ENCODE measurements around the gene CNTN4.

- TF ChIP-seq HDGF (IDR thresholded peaks at IDR 0.05; ENCODE audit: borderline replicate concordance) (no peak), SUZ12 (IDR thresholded peaks at IDR 0.05) (no peak), CTBP1 (IDR thresholded peaks at IDR 0.05; ENCODE audit: borderline replicate concordance) (no peak), NFRKB (IDR thresholded peaks at IDR 0.05) (no peak), SP1 (IDR thresholded peaks at IDR 0.05) (no peak), FOXK2 (IDR thresholded peaks at IDR 0.05) (no peak), FOXM1 (IDR thresholded peaks at IDR 0.05; ENCODE audit: borderline replicate concordance) (no peak), LEF1 (IDR thresholded peaks at IDR 0.05; ENCODE audit: borderline replicate concordance) (no peak), PKNOX1 (IDR thresholded peaks at IDR 0.05) (no peak), ZNF384 (IDR thresholded peaks at IDR 0.05) (no peak), BHLHE40 (IDR thresholded peaks at IDR 0.05; ENCODE audit: borderline replicate concordance) (no peak), L3MBTL2 (conservative IDR thresholded peaks at IDR 0.05) (no peak)
These were observed 817.2 kb downstream of the CNTN4 start for GRCh38 chr3:2915826-2916225.

All from HEK293T (cell line).